OCI-LY3 (cell line): ENCODE measurements around the gene PNN.
A peak's percentile ranks its signal among the peaks of the same experiment; 100 is the strongest.
"Not testable (repeated sequence)": the region's sequence is repeated elsewhere in the genome, so short reads cannot be mapped to it uniquely, and the experiment has no call there.

Source experiments
- H2AFZ ChIP-seq: fragments of 200-600, 300-600 bp; shearing (Covaris generic); 2 replicates; pipeline ENCODE4 v1.6.0; 2014; ENCODE audit warnings: antibody characterized with exemption, low read depth, low read length
- H3K27ac ChIP-seq: fragments of 200-600, 300-600 bp; sonication (generic); 2 replicates; pipeline ENCODE4 v1.5.1; 2014; ENCODE audit warnings: mild to moderate bottlenecking, low read length, moderate library complexity, mixed read lengths
- H3K27me3 ChIP-seq: fragments of 200-600, 300-600 bp; sonication (generic); 2 replicates; pipeline ENCODE4 v1.6.1; 2014; ENCODE audit warnings: low read depth, low read length, mixed read lengths
- H3K36me3 ChIP-seq: fragments of 200-600, 300-600 bp; sonication (generic); replicated peaks from 2 replicates; pipeline ENCODE3; 2014; ENCODE audit warnings: low read depth, low read length, mixed read lengths
- H3K4me1 ChIP-seq: fragments of 300-600, 200-600 bp; sonication (generic); 2 replicates; pipeline ENCODE4 v1.6.1; 2014; ENCODE audit warnings: low read length, mixed read lengths
- H3K4me2 ChIP-seq: fragments of 200-600, 300-600 bp; sonication (generic); 2 replicates; pipeline ENCODE4 v1.6.1; 2014; ENCODE audit warnings: low read length, mixed read lengths
- H3K4me3 ChIP-seq: fragments of 300-600, 200-600 bp; sonication (generic); 2 replicates; pipeline ENCODE4 v1.5.1; 2014; ENCODE audit warnings: antibody characterized with exemption, mild to moderate bottlenecking, low read length, moderate library complexity
- H3K79me2 ChIP-seq: fragments of 300-600, 200-600 bp; shearing (Covaris generic); 2 replicates; pipeline ENCODE4 v1.6.1; 2014; ENCODE audit warnings: mild to moderate bottlenecking, low read length, mixed read lengths
- H3K9ac ChIP-seq: fragments of 300-600, 200-600 bp; shearing (Covaris generic); 2 replicates; pipeline ENCODE4 v1.6.0; 2014; ENCODE audit warnings: mild to moderate bottlenecking, low read length, moderate library complexity
- H3K9me3 ChIP-seq: fragments of 200-600, 300-600 bp; shearing (Covaris generic); 2 replicates; pipeline ENCODE4 v1.6.1; 2014; ENCODE audit warnings: low read length, mixed read lengths; ENCODE audit not compliant: insufficient read depth
- H4K20me1 ChIP-seq: fragments of 200-600, 300-600 bp; sonication (generic); 2 replicates; pipeline ENCODE4 v1.6.1; 2016; ENCODE audit warnings: low read length, mixed read lengths; ENCODE audit not compliant: insufficient read depth
- CTCF ChIP-seq: fragments of 200-600, 300-600 bp; sonication (generic); IDR thresholded peaks from 2 replicates; pipeline ENCODE4 v1.5.1; 2014; ENCODE audit warnings: antibody characterized with exemption, low read length, low read depth
- EZH2phosphoT487 ChIP-seq: fragments of 200-600 bp; shearing (Covaris generic); IDR thresholded peaks from 2 replicates; pipeline ENCODE4 v1.6.1; 2018; ENCODE audit warnings: antibody characterized with exemption, mixed run types, low read depth

Gene PNN

GRCh38 chr14:39160494-39160893 is 14.6 kb upstream of the PNN start:
- Histone ChIP-seq H3K27ac (no peak overlapping the region), H3K9ac (no peak overlapping the region), H3K9me3 (no peaks in the 10 kb centered on the region), H3K36me3 (peaks cover 2% of the 10 kb centered on the region), H3K4me3 (no peak overlapping the region), H3K4me2 (no peak overlapping the region), H2AFZ (no peak overlapping the region), H4K20me1 (no peaks in the 10 kb centered on the region), H3K27me3 (no peaks in the 10 kb centered on the region), H3K79me2 (no peaks in the 10 kb centered on the region), H3K4me1 (no peaks in the 10 kb centered on the region)
- no peak for TF ChIP-seq EZH2phosphoT487
- TF ChIP-seq CTCF, result no peak

DNA sequence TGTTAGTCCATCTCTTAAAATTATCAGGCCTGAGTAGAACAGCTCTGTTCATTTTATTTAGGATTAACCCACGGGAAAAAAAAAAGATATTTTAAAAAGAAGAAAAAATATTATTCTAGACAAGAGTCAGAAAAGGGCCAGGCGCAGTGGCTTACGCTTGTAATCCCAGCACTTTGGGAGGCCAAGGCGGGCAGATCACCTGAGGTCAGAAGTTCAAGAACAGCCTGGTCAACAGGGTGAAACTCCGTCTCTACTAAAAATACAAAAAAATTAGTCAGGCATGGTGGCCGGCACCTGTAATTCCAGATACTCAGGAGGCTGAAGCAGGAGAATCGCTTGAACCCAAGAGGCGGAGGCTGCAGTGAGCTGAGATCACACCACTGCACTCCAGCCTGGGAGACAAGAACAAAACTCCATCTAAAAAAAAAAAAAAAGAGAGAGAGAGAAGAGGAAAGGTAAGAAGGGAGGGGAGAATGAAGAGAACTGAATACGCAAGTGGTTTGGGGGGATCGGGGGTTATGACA is 7.2 kb upstream of the PNN start:
- H4K20me1 ChIP-seq, H3K9ac ChIP-seq: not testable (repeated sequence)

GRCh38 chr14:39168591-39168990 is 6.5 kb upstream of the PNN start:
- Histone ChIP-seq H3K4me3 (no peak overlapping the region), H4K20me1 (no peaks in the 10 kb centered on the region; the same call in 1 of the 2 replicates), H3K4me1 (peaks cover 16% of the 10 kb centered on the region), H3K4me2 (peak overlapping the region; percentile 86), H3K27ac (no peak overlapping the region), H3K79me2 (peaks cover 18% of the 10 kb centered on the region), H3K9me3 (no peaks in the 10 kb centered on the region), H3K9ac (no peak overlapping the region), H3K27me3 (no peaks in the 10 kb centered on the region), H2AFZ (no peak overlapping the region), H3K36me3 (no peaks in the 10 kb centered on the region)
- TF ChIP-seq CTCF, result no peak
- TF ChIP-seq EZH2phosphoT487, result no peak

More for the DNA sequence above, 7.2 kb upstream of the PNN start:
- not testable (repeated sequence) for H2AFZ ChIP-seq, H3K4me2 ChIP-seq, H3K27me3 ChIP-seq, H3K36me3 ChIP-seq, H3K27ac ChIP-seq, H3K9me3 ChIP-seq, H3K4me3 ChIP-seq
- Histone ChIP-seq H3K79me2 (peaks cover 18% of the 10 kb centered on the region), H3K4me1 (peaks cover 16% of the 10 kb centered on the region)

DNA sequence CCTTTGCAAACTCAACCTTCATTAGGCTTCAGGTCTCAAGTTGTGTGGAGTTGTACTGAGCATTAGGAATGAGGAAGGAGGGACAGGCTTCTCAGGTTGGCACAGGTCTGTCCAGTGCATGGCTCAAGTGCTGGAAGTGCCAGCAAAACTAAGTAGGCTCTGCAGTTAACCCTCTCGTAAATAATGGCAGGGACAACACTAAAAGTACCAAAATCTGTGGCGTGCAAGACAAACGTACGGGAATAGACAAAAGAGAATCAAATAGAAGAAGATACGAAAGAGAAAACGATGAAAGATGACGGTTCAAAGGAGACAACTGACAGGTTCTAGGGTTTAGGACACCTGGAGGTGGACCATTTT is 5.5 kb upstream of the PNN start:
- Histone ChIP-seq H4K20me1 (no peaks in the 10 kb centered on the region; the same call in 1 of the 2 replicates), H3K4me3 (peak overlapping the region; percentile 98), H2AFZ (peak overlapping the region; percentile 99), H3K27ac (peak overlapping the region; percentile 80; the same call in 1 of the 2 replicates), H3K9ac (peak overlapping the region; percentile 98), H3K9me3 (no peaks in the 10 kb centered on the region), H3K79me2 (peaks cover 18% of the 10 kb centered on the region), H3K27me3 (no peaks in the 10 kb centered on the region), H3K4me1 (peaks cover 21% of the 10 kb centered on the region), H3K36me3 (no peaks in the 10 kb centered on the region), H3K4me2 (peak overlapping the region; percentile 86)
- TF ChIP-seq EZH2phosphoT487 (no peak), CTCF (no peak)

GRCh38 chr14:39173198-39173597 is 1.9 kb upstream of the PNN start:
- Histone ChIP-seq H2AFZ (no peak overlapping the region), H3K27ac (no peak overlapping the region), H3K4me1 (peaks cover 29% of the 10 kb centered on the region), H4K20me1 (no peaks in the 10 kb centered on the region; the same call in 1 of the 2 replicates), H3K4me3 (no peak overlapping the region), H3K9me3 (no peaks in the 10 kb centered on the region), H3K4me2 (no peak overlapping the region), H3K36me3 (peaks cover 23% of the 10 kb centered on the region), H3K9ac (no peak overlapping the region), H3K79me2 (peaks cover 50% of the 10 kb centered on the region), H3K27me3 (no peaks in the 10 kb centered on the region)
- TF ChIP-seq CTCF (no peak), EZH2phosphoT487 (no peak)
